ENCODE results near the gene TYMP.

DNA sequence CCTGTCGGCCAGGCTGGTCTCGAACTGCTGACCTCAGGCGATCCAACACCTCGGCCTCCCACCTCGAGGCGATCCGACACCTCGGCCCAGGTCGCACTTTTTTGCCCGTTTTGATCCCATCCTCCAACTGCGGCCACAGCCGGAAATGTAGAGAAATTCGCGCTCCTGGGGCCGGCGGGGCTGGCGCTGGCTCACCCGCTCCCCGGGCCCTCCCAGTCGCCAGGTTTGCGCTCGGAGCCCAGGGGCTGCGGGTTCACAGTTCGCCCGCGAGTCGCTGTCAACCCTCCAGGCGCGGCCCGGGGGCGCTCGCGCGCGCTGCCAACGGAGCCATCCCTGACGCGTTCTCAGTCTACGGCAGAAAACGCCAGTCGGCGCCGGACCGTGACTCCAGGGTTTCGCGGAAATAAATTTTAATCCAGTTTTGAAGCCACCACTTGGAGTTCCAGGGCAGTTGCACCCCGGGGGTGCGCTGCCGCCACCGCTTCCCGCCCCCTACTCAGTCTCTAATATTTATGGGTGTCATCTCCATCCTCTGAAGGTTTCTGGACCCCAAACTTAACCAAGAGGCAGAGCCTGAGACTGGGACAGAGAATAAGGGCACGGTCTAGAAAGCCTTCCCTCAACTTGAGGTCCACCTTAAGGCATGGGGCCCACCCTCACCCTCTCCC lies 14.4 kb upstream of the TYMP start:
- no peak for TF ChIP-seq TAF1 (IDR thresholded peaks at IDR 0.05; ENCODE audit: borderline replicate concordance, low read depth, low read length)
- TF ChIP-seq, protein P1, sequence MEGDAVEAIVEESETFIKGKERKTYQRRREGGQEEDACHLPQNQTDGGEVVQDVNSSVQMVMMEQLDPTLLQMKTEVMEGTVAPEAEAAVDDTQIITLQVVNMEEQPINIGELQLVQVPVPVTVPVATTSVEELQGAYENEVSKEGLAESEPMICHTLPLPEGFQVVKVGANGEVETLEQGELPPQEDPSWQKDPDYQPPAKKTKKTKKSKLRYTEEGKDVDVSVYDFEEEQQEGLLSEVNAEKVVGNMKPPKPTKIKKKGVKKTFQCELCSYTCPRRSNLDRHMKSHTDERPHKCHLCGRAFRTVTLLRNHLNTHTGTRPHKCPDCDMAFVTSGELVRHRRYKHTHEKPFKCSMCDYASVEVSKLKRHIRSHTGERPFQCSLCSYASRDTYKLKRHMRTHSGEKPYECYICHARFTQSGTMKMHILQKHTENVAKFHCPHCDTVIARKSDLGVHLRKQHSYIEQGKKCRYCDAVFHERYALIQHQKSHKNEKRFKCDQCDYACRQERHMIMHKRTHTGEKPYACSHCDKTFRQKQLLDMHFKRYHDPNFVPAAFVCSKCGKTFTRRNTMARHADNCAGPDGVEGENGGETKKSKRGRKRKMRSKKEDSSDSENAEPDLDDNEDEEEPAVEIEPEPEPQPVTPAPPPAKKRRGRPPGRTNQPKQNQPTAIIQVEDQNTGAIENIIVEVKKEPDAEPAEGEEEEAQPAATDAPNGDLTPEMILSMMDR (IDR thresholded peaks at IDR 0.05 in 2 of 3, conservative IDR thresholded peaks at IDR 0.05 in 1 of 3; ENCODE audit: control insufficient read depth in 2 of 3, extremely low read depth in 1 of 3, insufficient read depth in 1 of 3, low read depth in 3 of 3, low read length in 3 of 3), result peak; percentile 62 to 76 (median 72)
- TF ChIP-seq POLR2AphosphoS5 (IDR thresholded peaks at IDR 0.05; ENCODE audit: low read length), result no peak; the same call in 1 of the 2 replicates
- peak; percentile 38 for TF ChIP-seq POLR2A (IDR thresholded peaks at IDR 0.05; ENCODE audit: low read depth, low read length)
- TF ChIP-seq EP300 (IDR thresholded peaks at IDR 0.05; ENCODE audit: borderline replicate concordance in 1 of 2, control insufficient read depth in 1 of 2, low read depth in 2 of 2, low read length in 2 of 2), result no peak
- 0 out of 2 replicates have a peak, but pooled peaks have one; percentile 11 for TF ChIP-seq CREM (IDR thresholded peaks at IDR 0.05; ENCODE audit: low read depth)
- TF ChIP-seq RFX5 (IDR thresholded peaks at IDR 0.05; ENCODE audit: low read depth, low read length), result no peak
- no peak for TF ChIP-seq NRF1 (conservative IDR thresholded peaks at IDR 0.05; ENCODE audit: low read depth, low read length)
- TF ChIP-seq, protein P2, sequence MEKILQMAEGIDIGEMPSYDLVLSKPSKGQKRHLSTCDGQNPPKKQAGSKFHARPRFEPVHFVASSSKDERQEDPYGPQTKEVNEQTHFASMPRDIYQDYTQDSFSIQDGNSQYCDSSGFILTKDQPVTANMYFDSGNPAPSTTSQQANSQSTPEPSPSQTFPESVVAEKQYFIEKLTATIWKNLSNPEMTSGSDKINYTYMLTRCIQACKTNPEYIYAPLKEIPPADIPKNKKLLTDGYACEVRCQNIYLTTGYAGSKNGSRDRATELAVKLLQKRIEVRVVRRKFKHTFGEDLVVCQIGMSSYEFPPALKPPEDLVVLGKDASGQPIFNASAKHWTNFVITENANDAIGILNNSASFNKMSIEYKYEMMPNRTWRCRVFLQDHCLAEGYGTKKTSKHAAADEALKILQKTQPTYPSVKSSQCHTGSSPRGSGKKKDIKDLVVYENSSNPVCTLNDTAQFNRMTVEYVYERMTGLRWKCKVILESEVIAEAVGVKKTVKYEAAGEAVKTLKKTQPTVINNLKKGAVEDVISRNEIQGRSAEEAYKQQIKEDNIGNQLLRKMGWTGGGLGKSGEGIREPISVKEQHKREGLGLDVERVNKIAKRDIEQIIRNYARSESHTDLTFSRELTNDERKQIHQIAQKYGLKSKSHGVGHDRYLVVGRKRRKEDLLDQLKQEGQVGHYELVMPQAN (conservative IDR thresholded peaks at IDR 0.05), result no peak
- TF ChIP-seq HDAC2 (IDR thresholded peaks at IDR 0.05), result no peak
- TF ChIP-seq, protein P3, sequence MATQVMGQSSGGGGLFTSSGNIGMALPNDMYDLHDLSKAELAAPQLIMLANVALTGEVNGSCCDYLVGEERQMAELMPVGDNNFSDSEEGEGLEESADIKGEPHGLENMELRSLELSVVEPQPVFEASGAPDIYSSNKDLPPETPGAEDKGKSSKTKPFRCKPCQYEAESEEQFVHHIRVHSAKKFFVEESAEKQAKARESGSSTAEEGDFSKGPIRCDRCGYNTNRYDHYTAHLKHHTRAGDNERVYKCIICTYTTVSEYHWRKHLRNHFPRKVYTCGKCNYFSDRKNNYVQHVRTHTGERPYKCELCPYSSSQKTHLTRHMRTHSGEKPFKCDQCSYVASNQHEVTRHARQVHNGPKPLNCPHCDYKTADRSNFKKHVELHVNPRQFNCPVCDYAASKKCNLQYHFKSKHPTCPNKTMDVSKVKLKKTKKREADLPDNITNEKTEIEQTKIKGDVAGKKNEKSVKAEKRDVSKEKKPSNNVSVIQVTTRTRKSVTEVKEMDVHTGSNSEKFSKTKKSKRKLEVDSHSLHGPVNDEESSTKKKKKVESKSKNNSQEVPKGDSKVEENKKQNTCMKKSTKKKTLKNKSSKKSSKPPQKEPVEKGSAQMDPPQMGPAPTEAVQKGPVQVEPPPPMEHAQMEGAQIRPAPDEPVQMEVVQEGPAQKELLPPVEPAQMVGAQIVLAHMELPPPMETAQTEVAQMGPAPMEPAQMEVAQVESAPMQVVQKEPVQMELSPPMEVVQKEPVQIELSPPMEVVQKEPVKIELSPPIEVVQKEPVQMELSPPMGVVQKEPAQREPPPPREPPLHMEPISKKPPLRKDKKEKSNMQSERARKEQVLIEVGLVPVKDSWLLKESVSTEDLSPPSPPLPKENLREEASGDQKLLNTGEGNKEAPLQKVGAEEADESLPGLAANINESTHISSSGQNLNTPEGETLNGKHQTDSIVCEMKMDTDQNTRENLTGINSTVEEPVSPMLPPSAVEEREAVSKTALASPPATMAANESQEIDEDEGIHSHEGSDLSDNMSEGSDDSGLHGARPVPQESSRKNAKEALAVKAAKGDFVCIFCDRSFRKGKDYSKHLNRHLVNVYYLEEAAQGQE (IDR thresholded peaks at IDR 0.05; ENCODE audit: low read depth, low read length), result no peak
- TF ChIP-seq, protein P4, sequence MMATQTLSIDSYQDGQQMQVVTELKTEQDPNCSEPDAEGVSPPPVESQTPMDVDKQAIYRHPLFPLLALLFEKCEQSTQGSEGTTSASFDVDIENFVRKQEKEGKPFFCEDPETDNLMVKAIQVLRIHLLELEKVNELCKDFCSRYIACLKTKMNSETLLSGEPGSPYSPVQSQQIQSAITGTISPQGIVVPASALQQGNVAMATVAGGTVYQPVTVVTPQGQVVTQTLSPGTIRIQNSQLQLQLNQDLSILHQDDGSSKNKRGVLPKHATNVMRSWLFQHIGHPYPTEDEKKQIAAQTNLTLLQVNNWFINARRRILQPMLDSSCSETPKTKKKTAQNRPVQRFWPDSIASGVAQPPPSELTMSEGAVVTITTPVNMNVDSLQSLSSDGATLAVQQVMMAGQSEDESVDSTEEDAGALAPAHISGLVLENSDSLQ (IDR thresholded peaks at IDR 0.05), result no peak
- no peak for TF ChIP-seq CBX5 (IDR thresholded peaks at IDR 0.05; ENCODE audit: low read depth)
